ENCODE measurements around the gene RANBP9. TPM values are rescaled to one million over a fixed set of nuclear protein-coding genes. Genes with fewer than 3 reads are reported as not detected.

RANBP9 gene
- total RNA-seq, 2 donors from 2014 or later = 27.2 to 35.0 TPM

- Histone ChIP-seq H3K36me3 (no peaks in the 10 kb centered on the region), H3K9me3 (no peaks in the 10 kb centered on the region), H3K4me1 (no peaks in the 10 kb centered on the region), H3K27ac (no peak overlapping the region), H3K27me3 (no peaks in the 10 kb centered on the region), H3K4me3 (no peak overlapping the region), H3K9ac (ENCODE audit: low read depth in 2 of 2, low read length in 2 of 2) (no peak overlapping the region)
- no peak for DNase-seq
- TF ChIP-seq CTCF (IDR thresholded peaks at IDR 0.05) = no peak
- intact Hi-C loops (cut with DNase I) = no loop called here
Observed at GRCh38 chr6:13716955-13717295, 5.3 kb upstream of the RANBP9 start.

- Histone ChIP-seq H3K9me3 (no peaks in the 10 kb centered on the region), H3K27me3 (no peaks in the 10 kb centered on the region), H3K4me3 (no peak overlapping the region), H3K4me1 (no peaks in the 10 kb centered on the region), H3K36me3 (no peaks in the 10 kb centered on the region), H3K9ac (ENCODE audit: low read depth in 2 of 2, low read length in 2 of 2) (no peak overlapping the region), H3K27ac (no peak overlapping the region)
- intact Hi-C loops (cut with DNase I) = no loop called here
- DNase-seq = no peak
- TF ChIP-seq CTCF (IDR thresholded peaks at IDR 0.05) = no peak
Observed at GRCh38 chr6:13716225-13716954, 4.8 kb upstream of the RANBP9 start.

GRCh38 chr6:13715444-13715883 is 3.8 kb upstream of the RANBP9 start:
- Histone ChIP-seq H3K9me3 (no peaks in the 10 kb centered on the region), H3K4me3 (no peak overlapping the region), H3K4me1 (no peaks in the 10 kb centered on the region), H3K9ac (ENCODE audit: low read depth in 2 of 2, low read length in 2 of 2) (no peak overlapping the region), H3K27ac (no peak overlapping the region), H3K36me3 (no peaks in the 10 kb centered on the region), H3K27me3 (no peaks in the 10 kb centered on the region)
- intact Hi-C loops (cut with DNase I) = no loop called here
- TF ChIP-seq CTCF (IDR thresholded peaks at IDR 0.05) = no peak
- DNase-seq = no peak

- Histone ChIP-seq H3K27ac (peak overlapping the region; percentile 94), H3K9me3 (no peaks in the 10 kb centered on the region), H3K4me1 (peaks cover 6% of the 10 kb centered on the region), H3K27me3 (no peaks in the 10 kb centered on the region), H3K36me3 (no peaks in the 10 kb centered on the region), H3K9ac (ENCODE audit: low read depth in 2 of 2, low read length in 2 of 2) (peak overlapping the region in 1 of 2 donors; percentile 90), H3K4me3 (peak overlapping the region; percentile 53)
- TF ChIP-seq CTCF (IDR thresholded peaks at IDR 0.05) = no peak
- intact Hi-C loops (cut with DNase I) = no loop called here
- DNase-seq = no peak
Observed at GRCh38 chr6:13712599-13712898, 914 bp upstream of the RANBP9 start.

GRCh38 chr6:13711324-13711732 is 307 bp downstream of the RANBP9 start:
- Histone ChIP-seq H3K36me3 (no peaks in the 10 kb centered on the region), H3K4me3 (peak overlapping the region; percentile 51), H3K27ac (peak overlapping the region; percentile 95), H3K9me3 (no peaks in the 10 kb centered on the region), H3K27me3 (no peaks in the 10 kb centered on the region), H3K4me1 (peaks cover 6% of the 10 kb centered on the region), H3K9ac (ENCODE audit: low read depth in 2 of 2, low read length in 2 of 2) (peak overlapping the region in 1 of 2 donors; percentile 90)
- intact Hi-C loops (cut with DNase I) = no loop called here
- no peak for TF ChIP-seq CTCF (IDR thresholded peaks at IDR 0.05)
- no peak for DNase-seq
